ENCODE measurements around the gene GPC4.

Gene GPC4

DNA sequence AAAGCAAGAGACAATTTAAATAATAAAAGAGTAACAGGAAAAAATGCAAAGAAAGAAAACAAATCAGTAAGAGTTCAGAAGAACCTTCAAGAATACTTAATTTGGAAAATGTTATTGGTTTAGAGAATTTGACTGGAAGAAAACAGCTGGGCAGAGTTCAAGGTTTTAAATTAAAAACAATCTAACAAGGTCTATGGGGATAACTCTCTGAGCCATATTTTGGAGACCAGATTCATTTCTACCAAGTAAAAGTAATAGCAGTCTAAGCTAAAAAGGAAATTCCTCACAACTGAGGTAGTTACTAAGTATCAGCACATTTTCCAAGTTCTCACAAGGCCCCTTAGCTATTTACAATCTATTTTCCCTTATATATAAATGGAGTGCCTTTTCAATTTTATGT is 114.7 kb downstream of the GPC4 start:
- TF ChIP-seq, protein P1, sequence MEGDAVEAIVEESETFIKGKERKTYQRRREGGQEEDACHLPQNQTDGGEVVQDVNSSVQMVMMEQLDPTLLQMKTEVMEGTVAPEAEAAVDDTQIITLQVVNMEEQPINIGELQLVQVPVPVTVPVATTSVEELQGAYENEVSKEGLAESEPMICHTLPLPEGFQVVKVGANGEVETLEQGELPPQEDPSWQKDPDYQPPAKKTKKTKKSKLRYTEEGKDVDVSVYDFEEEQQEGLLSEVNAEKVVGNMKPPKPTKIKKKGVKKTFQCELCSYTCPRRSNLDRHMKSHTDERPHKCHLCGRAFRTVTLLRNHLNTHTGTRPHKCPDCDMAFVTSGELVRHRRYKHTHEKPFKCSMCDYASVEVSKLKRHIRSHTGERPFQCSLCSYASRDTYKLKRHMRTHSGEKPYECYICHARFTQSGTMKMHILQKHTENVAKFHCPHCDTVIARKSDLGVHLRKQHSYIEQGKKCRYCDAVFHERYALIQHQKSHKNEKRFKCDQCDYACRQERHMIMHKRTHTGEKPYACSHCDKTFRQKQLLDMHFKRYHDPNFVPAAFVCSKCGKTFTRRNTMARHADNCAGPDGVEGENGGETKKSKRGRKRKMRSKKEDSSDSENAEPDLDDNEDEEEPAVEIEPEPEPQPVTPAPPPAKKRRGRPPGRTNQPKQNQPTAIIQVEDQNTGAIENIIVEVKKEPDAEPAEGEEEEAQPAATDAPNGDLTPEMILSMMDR (IDR thresholded peaks at IDR 0.05; ENCODE audit: insufficient read depth, low read length, poor library complexity, severe bottlenecking) = no peak
- TF ChIP-seq EZH2phosphoT487 (conservative IDR thresholded peaks at IDR 0.05; ENCODE audit: low read length) = no peak
- Histone ChIP-seq H3K4me3 (ENCODE audit: insufficient read depth, low read length, poor library complexity, severe bottlenecking) (no peak overlapping the region), H3K27me3 (ENCODE audit: low read length) (no peaks in the 10 kb centered on the region), H3K79me2 (ENCODE audit: insufficient read depth, low read length) (no peaks in the 10 kb centered on the region), H3F3A (ENCODE audit: insufficient read depth) (no peaks in the 10 kb centered on the region), H3K36me3 (ENCODE audit: low read length) (no peaks in the 10 kb centered on the region), H3K9me2 (replicated peaks; ENCODE audit: insufficient read depth, low read length) (no peaks in the 10 kb centered on the region), H3K27ac (ENCODE audit: low read depth, low read length) (no peak overlapping the region), H3K4me2 (ENCODE audit: low read depth, low read length, poor library complexity, severe bottlenecking) (no peak overlapping the region), H4K20me1 (ENCODE audit: low read depth, low read length) (no peaks in the 10 kb centered on the region), H3K9me3 (ENCODE audit: insufficient read depth, low read length) (no peaks in the 10 kb centered on the region), H3K9ac (ENCODE audit: low read length) (no peak overlapping the region), H2AFZ (ENCODE audit: low read depth, low read length, severe bottlenecking) (no peak overlapping the region)

DNA sequence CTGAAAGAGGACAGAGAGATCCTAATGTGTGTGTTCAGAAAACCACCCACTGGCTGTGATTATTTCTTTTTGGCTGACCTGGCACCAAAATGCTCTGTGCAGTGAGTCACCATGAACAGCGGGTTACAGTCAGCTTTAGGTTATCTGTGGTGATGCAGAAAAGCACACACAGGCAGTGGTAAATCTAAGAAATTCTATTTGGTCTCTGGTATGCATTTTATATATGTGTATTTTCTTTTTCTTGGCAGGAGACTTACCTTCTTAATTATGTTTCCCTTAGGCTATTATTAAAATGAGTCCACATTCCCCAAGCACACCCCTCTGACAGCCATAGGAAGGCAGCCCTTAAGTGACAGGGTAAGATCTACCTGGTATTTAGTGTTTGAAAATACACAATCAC is 118.0 kb downstream of the GPC4 start:
- no peaks in the 10 kb centered on the region for H3K9me3 ChIP-seq (ENCODE audit: insufficient read depth, low read length)

DNA sequence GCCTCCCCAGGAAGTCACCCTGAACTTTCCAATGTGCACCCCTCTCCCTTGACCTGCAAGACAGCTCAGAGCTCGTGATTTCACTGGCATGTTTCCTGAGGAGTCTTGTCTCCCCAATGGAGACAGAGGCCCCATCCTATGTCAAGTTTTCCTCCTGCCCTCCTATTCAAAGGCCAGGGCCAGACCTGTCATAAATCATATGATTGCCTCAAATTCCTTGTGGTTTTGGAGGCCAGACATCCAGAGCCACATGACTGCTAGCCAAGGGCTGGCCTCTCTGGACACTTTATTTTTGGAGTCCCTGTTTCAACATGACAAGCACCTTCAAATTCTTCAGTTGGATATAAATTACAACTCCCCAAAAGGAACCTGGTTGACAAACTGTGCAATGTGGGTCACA is 121.2 kb downstream of the GPC4 start:
- no peaks in the 10 kb centered on the region for H4K20me1 ChIP-seq (ENCODE audit: low read depth, low read length)
- TF ChIP-seq, protein P1 (IDR thresholded peaks at IDR 0.05; ENCODE audit: insufficient read depth, low read length, poor library complexity, severe bottlenecking) = no peak
- TF ChIP-seq EZH2phosphoT487 (conservative IDR thresholded peaks at IDR 0.05; ENCODE audit: low read length) = no peak
- H3K9me3 ChIP-seq (ENCODE audit: insufficient read depth, low read length) = no peaks in the 10 kb centered on the region
- no peaks in the 10 kb centered on the region for H3K27me3 ChIP-seq (ENCODE audit: low read length)
- no peak overlapping the region for H3K9ac ChIP-seq (ENCODE audit: low read length)
- no peaks in the 10 kb centered on the region for H3K36me3 ChIP-seq (ENCODE audit: low read length)
- H3K4me3 ChIP-seq (ENCODE audit: insufficient read depth, low read length, poor library complexity, severe bottlenecking) = no peak overlapping the region
- no peak overlapping the region for H3K27ac ChIP-seq (ENCODE audit: low read depth, low read length)
- no peak overlapping the region for H3K4me2 ChIP-seq (ENCODE audit: low read depth, low read length, poor library complexity, severe bottlenecking)
- no peaks in the 10 kb centered on the region for H3K79me2 ChIP-seq (ENCODE audit: insufficient read depth, low read length)
- H3F3A ChIP-seq (ENCODE audit: insufficient read depth) = no peaks in the 10 kb centered on the region
- no peak overlapping the region for H2AFZ ChIP-seq (ENCODE audit: low read depth, low read length, severe bottlenecking)
- H3K9me2 ChIP-seq (replicated peaks; ENCODE audit: insufficient read depth, low read length) = no peaks in the 10 kb centered on the region

More for the DNA sequence above, 118.0 kb downstream of the GPC4 start:
- no peaks in the 10 kb centered on the region for H3K36me3 ChIP-seq (ENCODE audit: low read length)
- H3K9ac ChIP-seq (ENCODE audit: low read length) = no peak overlapping the region
- H3K4me2 ChIP-seq (ENCODE audit: low read depth, low read length, poor library complexity, severe bottlenecking) = no peak overlapping the region
- H3K9me2 ChIP-seq (replicated peaks; ENCODE audit: insufficient read depth, low read length) = no peaks in the 10 kb centered on the region
- TF ChIP-seq, protein P1 (IDR thresholded peaks at IDR 0.05; ENCODE audit: insufficient read depth, low read length, poor library complexity, severe bottlenecking) = no peak
- TF ChIP-seq EZH2phosphoT487 (conservative IDR thresholded peaks at IDR 0.05; ENCODE audit: low read length) = no peak
- H3F3A ChIP-seq (ENCODE audit: insufficient read depth) = no peaks in the 10 kb centered on the region
- no peak overlapping the region for H3K4me3 ChIP-seq (ENCODE audit: insufficient read depth, low read length, poor library complexity, severe bottlenecking)
- no peak overlapping the region for H3K27ac ChIP-seq (ENCODE audit: low read depth, low read length)
- H2AFZ ChIP-seq (ENCODE audit: low read depth, low read length, severe bottlenecking) = no peak overlapping the region
- H4K20me1 ChIP-seq (ENCODE audit: low read depth, low read length) = no peaks in the 10 kb centered on the region
- H3K27me3 ChIP-seq (ENCODE audit: low read length) = no peaks in the 10 kb centered on the region
- H3K79me2 ChIP-seq (ENCODE audit: insufficient read depth, low read length) = no peaks in the 10 kb centered on the region

Data from SU-DHL-6 (cell line).